Activated CD8-positive, alpha-beta T cell treated with anti-CD3 and anti-CD28 coated beads for 36 hours (primary cell): ENCODE data around the gene CDH2. TPM values are rescaled to one million over a fixed set of nuclear protein-coding genes. Genes with fewer than 3 reads are reported as not detected.

Experiments used
- ATAC-seq: fragments of 200-7000 bp; cut with Tn5 transposase; one replicate; pipeline ENCODE4 v1.10.0; 2021; ENCODE audit warnings: mild to moderate bottlenecking, moderate library complexity
- CTCF ChIA-PET: fragments of 350-600 bp; sonication (Branson Sonifier 250); formaldehyde crosslinking; loops from one replicate; lab custom pipeline; 2021; ENCODE audit warnings: antibody characterized with exemption; lab: Charles Lee
- POLR2A ChIA-PET: fragments of 350-600 bp; sonication (Branson Sonifier 250); formaldehyde crosslinking; loops from one replicate; lab custom pipeline; 2021; ENCODE audit warnings: antibody characterized with exemption; lab: Charles Lee
- DNase-seq: peaks from one replicate; pipeline ENCODE4 v3.0.0-alpha.2; 2020
- H3K27ac Mint-ChIP-seq: one replicate; pipeline ENCODE4 v1.8.0; 2021; ENCODE audit warnings: mild to moderate bottlenecking, mixed read lengths
- H3K27me3 Mint-ChIP-seq: one replicate; pipeline ENCODE4 v1.8.0; 2021; ENCODE audit warnings: mixed read lengths
- H3K36me3 Mint-ChIP-seq: one replicate; pipeline ENCODE4 v1.8.0; 2021; ENCODE audit warnings: low read depth, mixed read lengths
- H3K4me1 Mint-ChIP-seq: one replicate; pipeline ENCODE4 v1.8.0; 2021; ENCODE audit warnings: low read depth, mixed read lengths
- H3K4me3 Mint-ChIP-seq: one replicate; pipeline ENCODE4 v1.8.0; 2021; ENCODE audit warnings: mild to moderate bottlenecking, moderate library complexity, mixed read lengths
- H3K9me3 Mint-ChIP-seq: one replicate; pipeline ENCODE4 v1.8.0; 2021; ENCODE audit warnings: mixed read lengths
- intact Hi-C: fragments of 100-400 bp; cut with micrococcal nuclease; formaldehyde crosslinking; loops from one replicate; pipeline ENCODE4 v1.10.0; 2022
- total RNA-seq, 2 experiments: library from RNA; stranded (reverse); gene quantifications; one replicate each; pipeline ENCODE4 v1.2.3, GENCODE V29; 2021
- TF ChIP-seq, protein P1 (sequence below): fragments of 200-600 bp; IDR thresholded peaks from one replicate; pipeline ENCODE4 v1.8.0; 2022; ENCODE audit warnings: antibody characterized with exemption, mild to moderate bottlenecking

Gene CDH2
- total RNA-seq, 2 experiments from 2014 or later, result 0.18 TPM; not detected in 1

DNA sequence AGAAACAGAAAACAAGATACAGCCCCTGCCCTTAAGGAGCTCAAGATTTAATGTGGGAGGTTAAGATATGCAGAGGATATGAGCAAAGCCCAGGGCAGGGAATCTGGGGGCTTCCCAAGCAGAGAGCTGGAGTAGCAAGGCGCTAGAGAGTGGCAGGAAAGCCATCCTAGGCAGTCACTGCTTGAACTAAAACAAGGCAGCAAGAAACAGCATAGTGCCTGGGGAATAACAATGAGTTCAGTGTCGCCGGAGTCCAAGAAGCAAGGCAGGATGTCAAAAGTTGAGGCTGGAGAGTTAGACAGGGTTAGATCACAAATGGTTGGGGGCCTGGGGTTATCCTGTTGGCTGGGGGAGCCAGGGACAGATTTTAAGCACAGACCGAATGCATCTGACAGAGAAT, 24.6 kb downstream of the CDH2 start:
- intact Hi-C loops, result no loop called here
- Mint-ChIP-seq H3K9me3 (peaks cover 1% of the 10 kb centered on the region), H3K27me3 (no peaks in the 10 kb centered on the region), H3K36me3 (no peaks in the 10 kb centered on the region), H3K4me3 (no peak overlapping the region), H3K27ac (no peak overlapping the region), H3K4me1 (no peaks in the 10 kb centered on the region)
- TF ChIP-seq, protein P1, sequence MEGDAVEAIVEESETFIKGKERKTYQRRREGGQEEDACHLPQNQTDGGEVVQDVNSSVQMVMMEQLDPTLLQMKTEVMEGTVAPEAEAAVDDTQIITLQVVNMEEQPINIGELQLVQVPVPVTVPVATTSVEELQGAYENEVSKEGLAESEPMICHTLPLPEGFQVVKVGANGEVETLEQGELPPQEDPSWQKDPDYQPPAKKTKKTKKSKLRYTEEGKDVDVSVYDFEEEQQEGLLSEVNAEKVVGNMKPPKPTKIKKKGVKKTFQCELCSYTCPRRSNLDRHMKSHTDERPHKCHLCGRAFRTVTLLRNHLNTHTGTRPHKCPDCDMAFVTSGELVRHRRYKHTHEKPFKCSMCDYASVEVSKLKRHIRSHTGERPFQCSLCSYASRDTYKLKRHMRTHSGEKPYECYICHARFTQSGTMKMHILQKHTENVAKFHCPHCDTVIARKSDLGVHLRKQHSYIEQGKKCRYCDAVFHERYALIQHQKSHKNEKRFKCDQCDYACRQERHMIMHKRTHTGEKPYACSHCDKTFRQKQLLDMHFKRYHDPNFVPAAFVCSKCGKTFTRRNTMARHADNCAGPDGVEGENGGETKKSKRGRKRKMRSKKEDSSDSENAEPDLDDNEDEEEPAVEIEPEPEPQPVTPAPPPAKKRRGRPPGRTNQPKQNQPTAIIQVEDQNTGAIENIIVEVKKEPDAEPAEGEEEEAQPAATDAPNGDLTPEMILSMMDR, result no peak
- ChIA-PET POLR2A (no interaction called here), CTCF (no interaction called here)
- DNase-seq (no peak), ATAC-seq (no peak)

DNA sequence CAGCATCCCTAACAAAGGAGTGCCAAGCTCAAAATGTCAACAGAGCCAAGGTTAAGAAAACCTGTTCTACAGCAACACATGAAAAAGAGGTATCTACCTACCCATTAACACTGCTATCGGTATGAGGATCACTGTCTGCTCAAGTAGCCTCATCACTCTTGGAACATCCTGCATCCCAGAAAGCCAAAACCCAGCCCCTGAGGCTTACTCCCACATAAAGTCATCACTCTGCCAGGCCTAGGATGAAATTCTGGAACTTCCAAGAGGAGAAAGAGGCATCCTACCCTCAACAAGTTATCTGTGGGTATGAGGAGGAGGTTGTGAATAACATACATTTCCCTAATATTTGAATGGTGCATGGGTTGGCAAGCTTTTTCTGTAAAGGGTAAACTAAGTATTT, 25.5 kb downstream of the CDH2 start:
- H3K27me3 Mint-ChIP-seq, result no peaks in the 10 kb centered on the region
- intact Hi-C loops, result no loop called here
- ATAC-seq (no peak), DNase-seq (no peak)
- H3K36me3 Mint-ChIP-seq, result no peaks in the 10 kb centered on the region
- CTCF ChIA-PET, result no interaction called here
- POLR2A ChIA-PET, result no interaction called here
- no peak overlapping the region for H3K27ac Mint-ChIP-seq
- peaks cover 1% of the 10 kb centered on the region for H3K9me3 Mint-ChIP-seq
- TF ChIP-seq, protein P1, result no peak
- H3K4me3 Mint-ChIP-seq, result no peak overlapping the region
- no peaks in the 10 kb centered on the region for H3K4me1 Mint-ChIP-seq

DNA sequence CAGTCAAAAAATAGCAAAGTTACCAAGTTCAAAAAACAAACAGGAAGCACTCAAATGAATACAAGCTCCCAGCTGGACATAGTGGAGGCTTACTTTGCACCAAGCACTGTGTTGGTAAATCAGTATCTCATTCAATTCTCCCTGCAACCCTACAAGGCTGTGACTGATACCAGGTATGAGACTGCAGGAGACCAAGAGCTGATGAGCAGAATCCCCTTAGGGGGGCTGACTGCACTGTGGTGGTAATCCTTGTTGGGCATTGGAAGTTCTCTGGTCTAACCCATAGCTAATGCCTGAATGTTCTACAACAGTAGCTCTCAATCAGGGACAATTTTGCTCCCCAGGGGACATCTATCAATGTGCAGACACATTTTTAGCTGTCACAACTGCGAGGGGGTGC, 26.0 kb downstream of the CDH2 start:
- TF ChIP-seq, protein P1, result no peak
- ChIA-PET POLR2A (no interaction called here), CTCF (interaction anchor here (0.8 kb wide), 1 partner anchor 157 kb away, joined by 4 read pairs; no protein-coding TSS in a partner anchor)
- H3K27ac Mint-ChIP-seq, result no peak overlapping the region
- H3K36me3 Mint-ChIP-seq, result no peaks in the 10 kb centered on the region
- no peak for DNase-seq
- no peak for ATAC-seq
- intact Hi-C loops, result no loop called here
- no peak overlapping the region for H3K4me3 Mint-ChIP-seq
- H3K27me3 Mint-ChIP-seq, result no peaks in the 10 kb centered on the region
- H3K4me1 Mint-ChIP-seq, result no peaks in the 10 kb centered on the region
- H3K9me3 Mint-ChIP-seq, result peaks cover 1% of the 10 kb centered on the region

DNA sequence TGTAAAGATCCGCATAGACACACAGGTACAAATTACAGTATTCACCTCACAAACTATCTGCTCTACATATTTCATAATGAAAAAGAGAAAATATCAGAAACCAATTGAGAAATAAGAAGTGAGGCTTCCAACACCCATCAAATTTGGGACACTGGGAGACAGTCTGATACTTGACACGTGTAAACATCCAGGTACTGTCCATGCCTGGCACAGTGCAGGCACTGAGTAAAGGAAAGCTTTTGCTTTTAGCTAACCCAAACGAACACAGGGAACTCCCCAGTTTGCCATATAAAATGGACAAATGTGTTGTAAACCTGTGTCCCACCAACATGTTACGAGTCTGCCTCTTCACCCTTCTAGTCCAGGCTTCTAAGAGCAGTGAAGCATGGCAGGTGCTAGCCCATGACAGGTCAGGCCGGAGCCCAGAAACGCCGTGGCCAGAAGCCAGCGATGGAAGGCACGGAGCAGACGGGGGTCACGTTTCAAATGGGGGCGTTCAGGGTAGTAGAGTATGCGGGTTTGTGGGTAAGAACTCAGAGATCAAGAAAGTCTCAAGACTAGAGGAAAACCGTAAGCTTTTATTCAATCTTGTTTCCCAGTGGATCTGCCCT, 27.0 kb downstream of the CDH2 start:
- TF ChIP-seq, protein P1, result no peak
- Mint-ChIP-seq H3K27ac (no peak overlapping the region), H3K36me3 (no peaks in the 10 kb centered on the region), H3K27me3 (no peaks in the 10 kb centered on the region), H3K4me1 (no peaks in the 10 kb centered on the region), H3K9me3 (peaks cover 1% of the 10 kb centered on the region), H3K4me3 (no peak overlapping the region)
- intact Hi-C loops, result no loop called here
- POLR2A ChIA-PET, result no interaction called here
- DNase-seq, result no peak
- ATAC-seq, result no peak
- CTCF ChIA-PET, result interaction anchor here (0.8 kb wide), 1 partner anchor 156 kb away, joined by 4 read pairs; no protein-coding TSS in a partner anchor

DNA sequence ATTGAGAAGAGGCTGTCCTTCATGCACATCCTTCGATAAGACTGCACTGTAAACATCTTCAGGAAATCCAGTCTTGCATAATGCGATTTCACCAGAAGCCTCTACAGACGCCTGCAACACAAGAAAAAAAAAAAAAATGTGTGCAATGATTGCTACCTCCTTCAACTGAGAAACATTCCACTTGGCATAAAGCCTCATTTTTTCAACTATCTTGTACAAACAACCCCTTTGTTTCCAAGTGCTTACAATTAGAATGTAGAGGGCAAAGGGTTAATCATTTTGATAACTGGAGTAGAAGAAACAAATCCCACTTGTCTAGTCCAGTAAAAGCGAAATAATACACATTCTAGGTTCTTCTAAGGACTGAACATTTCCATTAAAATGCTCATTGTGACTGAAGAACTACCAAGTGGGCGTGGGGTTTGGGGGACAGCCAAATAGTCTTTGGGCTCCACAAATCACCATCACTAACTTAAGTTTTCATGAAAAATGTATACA, 29.2 kb downstream of the CDH2 start:
- DNase-seq (no peak), ATAC-seq (no peak)
- H3K27me3 Mint-ChIP-seq, result no peaks in the 10 kb centered on the region
- ChIA-PET POLR2A (no interaction called here), CTCF (no interaction called here)
- no peaks in the 10 kb centered on the region for H3K36me3 Mint-ChIP-seq
- H3K27ac Mint-ChIP-seq, result no peak overlapping the region
- intact Hi-C loops, result no loop called here
- no peaks in the 10 kb centered on the region for H3K4me1 Mint-ChIP-seq
- H3K4me3 Mint-ChIP-seq, result no peak overlapping the region
- TF ChIP-seq, protein P1, result no peak
- peaks cover 7% of the 10 kb centered on the region for H3K9me3 Mint-ChIP-seq
